K562 (cell line): ENCODE measurements around the gene SLC22A6. TPM values are rescaled to one million over a fixed set of nuclear protein-coding genes. Genes with fewer than 3 reads are reported as not detected.

Experiments used
- CREB3L1 ChIP-seq: fragments of 450-650 bp; IDR thresholded peaks from 2 replicates; pipeline ENCODE4 v1.6.1; 2014; ENCODE audit warnings: low read depth, mild to moderate bottlenecking, moderate library complexity, borderline replicate concordance
- CUX1 ChIP-seq: fragments of 200-800 bp; sonication (Bioruptor generic); IDR thresholded peaks from 2 replicates; pipeline ENCODE4 v1.6.1; 2016; ENCODE audit warnings: missing genetic modification characterization, missing compliant biosample characterization
- GMEB1 ChIP-seq: fragments of 250-450 bp; sonication (Bioruptor Pico); IDR thresholded peaks from 2 replicates; pipeline ENCODE4 v1.4.0; 2020; ENCODE audit warnings: mild to moderate bottlenecking
- MBD2 ChIP-seq: sonication (generic); IDR thresholded peaks from 2 replicates; pipeline ENCODE4 v1.6.1; 2016; ENCODE audit warnings: low read depth, borderline replicate concordance
- MEF2A ChIP-seq: IDR thresholded peaks from 2 replicates; pipeline ENCODE4 v1.6.1; 2011; ENCODE audit warnings: low read depth, mild to moderate bottlenecking, low read length, moderate library complexity; ENCODE audit not compliant: control insufficient read depth
- PHB ChIP-seq: fragments of 250-450 bp; sonication (Bioruptor Pico); IDR thresholded peaks from 2 replicates; pipeline ENCODE4 v1.5.0; 2021
- ZNF274 ChIP-seq: IDR thresholded peaks from 2 replicates; pipeline ENCODE4 v1.6.1; 2011; ENCODE audit warnings: low read depth, mild to moderate bottlenecking, low read length, moderate library complexity, borderline replicate concordance
- polyA plus RNA-seq, 8 experiments: library from polyadenylated mRNA; depleted of rRNA in 4 of 8; stranded (reverse) in 5 of 8; unstranded in 3 of 8; fragments of >200 nt; fragmentation: Nextera tagmentation in 2 of 8; fragmentation: Illumina TruSeq in 1 of 8; extraction: Ambion mirVana in 2 of 8; extraction: Trizol in 1 of 8; gene quantifications; 2 replicates each; pipeline versions ENCODE4 v1.2.1 to v1.2.3, GENCODE V29; 2011 to 2014; ENCODE audit warnings: inconsistent platforms in 1 of 8, missing spikeins in 1 of 8
- small RNA-seq: library from RNA; depleted of rRNA; stranded (forward); fragments of <200 nt; gene quantifications from one replicate; pipeline ENCODE3, GENCODE V24; 2014
- total RNA-seq, 7 experiments: library from RNA; depleted of rRNA in 6 of 7; stranded (reverse); fragments of >200 nt in 6 of 7; fragmentation: Illumina TruSeq in 2 of 7; extraction: Trizol in 2 of 7; gene quantifications; 2 replicates each; pipeline versions ENCODE4 v1.2.1 to v1.2.3, GENCODE V29; 2011 to 2021; ENCODE audit warnings: low replicate concordance in 1 of 7

SLC22A6 gene
- total and polyA plus RNA-seq, 9 of the 15 experiments (the other 6 are each of a cell fraction or from before 2014, with no cell fraction given) = not detected

GRCh38 chr11:62926680-62927455 lies 57.9 kb downstream of the SLC22A6 start (continued):
- no peak for TF ChIP-seq GMEB1 (CRISPR knock-in tag)
- no peak for TF ChIP-seq MBD2
- no peak for TF ChIP-seq CREB3L1
- TF ChIP-seq CUX1 = no peak
- no peak for TF ChIP-seq PHB
- no peak for TF ChIP-seq MEF2A
- no peak for TF ChIP-seq ZNF274
- TF ChIP-seq, all 486 proteins: peak for 0

Small RNA genes within 50 kb of the gene (small RNA-seq; reads per million reads assigned to genes)
- not detected for gene RN7SL259P

Other genes with a start within 250 kb of the SLC22A6 start
Only the 7 nearest of the 13 such genes appear.
- 24.3 and 28.3 TPM in 2 replicates for gene STX5, start 152.9 kb downstream of the SLC22A6 start, total RNA-seq (2014; rRNA removed)
- gene STX5, start 152.9 kb downstream of the SLC22A6 start, total RNA-seq (2014; rRNA removed; fragmentation: Illumina TruSeq; extraction: Trizol) = 17.2 and 17.4 TPM in 2 replicates
- 19.4 TPM in 2 replicates for gene STX5, start 152.9 kb downstream of the SLC22A6 start, total RNA-seq (2015; rRNA removed; fragmentation: Illumina TruSeq; extraction: Trizol)
- gene STX5, start 152.9 kb downstream of the SLC22A6 start, total RNA-seq (2021) = 24.8 and 26.9 TPM in 2 replicates
- gene STX5, start 152.9 kb downstream of the SLC22A6 start, polyA plus RNA-seq (2011; rRNA removed) = 28.6 and 34.5 TPM in 2 replicates
- 27.8 TPM in 2 replicates for gene STX5, start 152.9 kb downstream of the SLC22A6 start, polyA plus RNA-seq (2014; fragmentation: Illumina TruSeq; extraction: Trizol)
- 1 to 10 TPM; 2.8 to 3.6 TPM for gene STX5, start 152.9 kb downstream of the SLC22A6 start, polyA plus RNA-seq (2014; fragmentation: Nextera tagmentation; extraction: Ambion mirVana)
- gene STX5, start 152.9 kb downstream of the SLC22A6 start, polyA plus RNA-seq (2014; rRNA removed) = 23.7 and 27.7 TPM in 2 replicates
- gene TEX54, start 152.1 kb downstream of the SLC22A6 start, total RNA-seq (2014; rRNA removed) = not detected in 2 replicates
- not detected in 2 replicates for gene TEX54, start 152.1 kb downstream of the SLC22A6 start, total RNA-seq (2014; rRNA removed; fragmentation: Illumina TruSeq; extraction: Trizol)
- gene TEX54, start 152.1 kb downstream of the SLC22A6 start, total RNA-seq (2015; rRNA removed; fragmentation: Illumina TruSeq; extraction: Trizol) = not detected in 2 replicates
- not detected in 2 replicates for gene TEX54, start 152.1 kb downstream of the SLC22A6 start, total RNA-seq (2021)
- gene TEX54, start 152.1 kb downstream of the SLC22A6 start, polyA plus RNA-seq (2011; rRNA removed) = not detected in 2 replicates
- gene TEX54, start 152.1 kb downstream of the SLC22A6 start, polyA plus RNA-seq (2014; fragmentation: Illumina TruSeq; extraction: Trizol) = not detected in 2 replicates
- not detected for gene TEX54, start 152.1 kb downstream of the SLC22A6 start, polyA plus RNA-seq (2014; fragmentation: Nextera tagmentation; extraction: Ambion mirVana)
- not detected in 2 replicates for gene TEX54, start 152.1 kb downstream of the SLC22A6 start, polyA plus RNA-seq (2014; rRNA removed)
- gene WDR74, start 145.4 kb downstream of the SLC22A6 start, total RNA-seq (2014; rRNA removed) = 210 and 239 TPM in 2 replicates
- gene WDR74, start 145.4 kb downstream of the SLC22A6 start, total RNA-seq (2014; rRNA removed; fragmentation: Illumina TruSeq; extraction: Trizol) = 94.6 and 112 TPM in 2 replicates
- gene WDR74, start 145.4 kb downstream of the SLC22A6 start, total RNA-seq (2015; rRNA removed; fragmentation: Illumina TruSeq; extraction: Trizol) = 122 and 128 TPM in 2 replicates
- gene WDR74, start 145.4 kb downstream of the SLC22A6 start, total RNA-seq (2021) = 136 TPM in 2 replicates
- gene WDR74, start 145.4 kb downstream of the SLC22A6 start, polyA plus RNA-seq (2011; rRNA removed) = 87.2 and 92.0 TPM in 2 replicates
- gene WDR74, start 145.4 kb downstream of the SLC22A6 start, polyA plus RNA-seq (2014; fragmentation: Illumina TruSeq; extraction: Trizol) = 114 and 118 TPM in 2 replicates
- gene WDR74, start 145.4 kb downstream of the SLC22A6 start, polyA plus RNA-seq (2014; fragmentation: Nextera tagmentation; extraction: Ambion mirVana) = 10 to 100 TPM; 32.7 to 46.2 TPM
- 165 and 208 TPM in 2 replicates for gene WDR74, start 145.4 kb downstream of the SLC22A6 start, polyA plus RNA-seq (2014; rRNA removed)
- gene SLC3A2, start 104.1 kb downstream of the SLC22A6 start, total RNA-seq (2014; rRNA removed) = 245 and 289 TPM in 2 replicates
- 214 and 276 TPM in 2 replicates for gene SLC3A2, start 104.1 kb downstream of the SLC22A6 start, total RNA-seq (2014; rRNA removed; fragmentation: Illumina TruSeq; extraction: Trizol)
- 120 and 132 TPM in 2 replicates for gene SLC3A2, start 104.1 kb downstream of the SLC22A6 start, total RNA-seq (2015; rRNA removed; fragmentation: Illumina TruSeq; extraction: Trizol)
- 255 and 276 TPM in 2 replicates for gene SLC3A2, start 104.1 kb downstream of the SLC22A6 start, total RNA-seq (2021)
- 282 and 323 TPM in 2 replicates for gene SLC3A2, start 104.1 kb downstream of the SLC22A6 start, polyA plus RNA-seq (2011; rRNA removed)
- gene SLC3A2, start 104.1 kb downstream of the SLC22A6 start, polyA plus RNA-seq (2014; fragmentation: Illumina TruSeq; extraction: Trizol) = 183 and 221 TPM in 2 replicates
- gene SLC3A2, start 104.1 kb downstream of the SLC22A6 start, polyA plus RNA-seq (2014; fragmentation: Nextera tagmentation; extraction: Ambion mirVana) = 10 to 100 TPM; 20.0 to 39.7 TPM
- gene SLC3A2, start 104.1 kb downstream of the SLC22A6 start, polyA plus RNA-seq (2014; rRNA removed) = 254 and 296 TPM in 2 replicates
- gene CHRM1, start 63.6 kb downstream of the SLC22A6 start, total RNA-seq (2014; rRNA removed) = not detected in 2 replicates
- gene CHRM1, start 63.6 kb downstream of the SLC22A6 start, total RNA-seq (2014; rRNA removed; fragmentation: Illumina TruSeq; extraction: Trizol) = not detected in 2 replicates
- gene CHRM1, start 63.6 kb downstream of the SLC22A6 start, total RNA-seq (2015; rRNA removed; fragmentation: Illumina TruSeq; extraction: Trizol) = not detected in 2 replicates
- not detected in 2 replicates for gene CHRM1, start 63.6 kb downstream of the SLC22A6 start, total RNA-seq (2021)
- not detected in 2 replicates for gene CHRM1, start 63.6 kb downstream of the SLC22A6 start, polyA plus RNA-seq (2011; rRNA removed)
- gene CHRM1, start 63.6 kb downstream of the SLC22A6 start, polyA plus RNA-seq (2014; fragmentation: Illumina TruSeq; extraction: Trizol) = not detected in 2 replicates
- gene CHRM1, start 63.6 kb downstream of the SLC22A6 start, polyA plus RNA-seq (2014; fragmentation: Nextera tagmentation; extraction: Ambion mirVana) = not detected
- not detected in 2 replicates for gene CHRM1, start 63.6 kb downstream of the SLC22A6 start, polyA plus RNA-seq (2014; rRNA removed)
- not detected in 2 replicates for gene SLC22A8, start 30.9 kb upstream of the SLC22A6 start, total RNA-seq (2014; rRNA removed)
- gene SLC22A8, start 30.9 kb upstream of the SLC22A6 start, total RNA-seq (2014; rRNA removed; fragmentation: Illumina TruSeq; extraction: Trizol) = not detected in 2 replicates
- not detected in 2 replicates for gene SLC22A8, start 30.9 kb upstream of the SLC22A6 start, total RNA-seq (2015; rRNA removed; fragmentation: Illumina TruSeq; extraction: Trizol)
- gene SLC22A8, start 30.9 kb upstream of the SLC22A6 start, total RNA-seq (2021) = not detected in 2 replicates
- gene SLC22A8, start 30.9 kb upstream of the SLC22A6 start, polyA plus RNA-seq (2011; rRNA removed) = not detected in 2 replicates
- gene SLC22A8, start 30.9 kb upstream of the SLC22A6 start, polyA plus RNA-seq (2014; fragmentation: Illumina TruSeq; extraction: Trizol) = not detected in 2 replicates
- gene SLC22A8, start 30.9 kb upstream of the SLC22A6 start, polyA plus RNA-seq (2014; fragmentation: Nextera tagmentation; extraction: Ambion mirVana) = not detected
- not detected in 2 replicates for gene SLC22A8, start 30.9 kb upstream of the SLC22A6 start, polyA plus RNA-seq (2014; rRNA removed)
- gene SLC22A24, start 159.3 kb upstream of the SLC22A6 start, total RNA-seq (2014; rRNA removed) = not detected in 2 replicates
- gene SLC22A24, start 159.3 kb upstream of the SLC22A6 start, total RNA-seq (2014; rRNA removed; fragmentation: Illumina TruSeq; extraction: Trizol) = not detected in 2 replicates
- gene SLC22A24, start 159.3 kb upstream of the SLC22A6 start, total RNA-seq (2015; rRNA removed; fragmentation: Illumina TruSeq; extraction: Trizol) = not detected in 2 replicates
- gene SLC22A24, start 159.3 kb upstream of the SLC22A6 start, total RNA-seq (2021) = not detected in 2 replicates
- gene SLC22A24, start 159.3 kb upstream of the SLC22A6 start, polyA plus RNA-seq (2011; rRNA removed) = not detected in 2 replicates
- not detected in 2 replicates for gene SLC22A24, start 159.3 kb upstream of the SLC22A6 start, polyA plus RNA-seq (2014; fragmentation: Illumina TruSeq; extraction: Trizol)
- not detected for gene SLC22A24, start 159.3 kb upstream of the SLC22A6 start, polyA plus RNA-seq (2014; fragmentation: Nextera tagmentation; extraction: Ambion mirVana)
- gene SLC22A24, start 159.3 kb upstream of the SLC22A6 start, polyA plus RNA-seq (2014; rRNA removed) = not detected in 2 replicates